ENCODE measurements around the gene LRRC3. TPM values are rescaled to one million over a fixed set of nuclear protein-coding genes. Genes with fewer than 3 reads are reported as not detected.

Gene LRRC3
- total and polyA plus RNA-seq, 2 of the 4 experiments (the other 2 are of a cell fraction): under 0.01 to 0.38 TPM

- intact Hi-C loops (cut with micrococcal nuclease) (no loop called here), dilution Hi-C loops (cut with HindIII; ENCODE audit: low sequenced_read_pairs, unreplicated experiment) (no loop called here), in situ Hi-C loops (cut with MboI; ENCODE audit: low sequenced_read_pairs) (no loop called here)
- H3K4me3 ChIP-seq (ENCODE audit: insufficient read depth, low read depth, low read length): no peak overlapping the region
- H3K18ac ChIP-seq (ENCODE audit: low read depth, low read length): no peak overlapping the region
- no peaks in the 10 kb centered on the region for H3K36me3 ChIP-seq (ENCODE audit: control insufficient read depth, insufficient read depth, low read length)
- no peak overlapping the region for H4K8ac ChIP-seq (ENCODE audit: low read depth in 2 of 2, low read length in 2 of 2)
- ChIA-PET CTCF (no interaction called here), POLR2A (ENCODE audit: unreplicated experiment) (no interaction called here)
- H3K4me1 ChIP-seq (ENCODE audit: control insufficient read depth, insufficient read depth, low read length): no peaks in the 10 kb centered on the region
- ATAC-seq (ENCODE audit: low read depth): no peak
- no peaks in the 10 kb centered on the region for H3K9me1 ChIP-seq (ENCODE audit: insufficient read depth, low read length)
- no peak overlapping the region for H3K23ac ChIP-seq (ENCODE audit: low read depth, low read length)
- no peak overlapping the region for H2AK5ac ChIP-seq (ENCODE audit: low read depth, low read length)
- no peak overlapping the region for H3K4ac ChIP-seq (ENCODE audit: low read depth, low read length)
- WGBS, 2 experiments (ENCODE audit: extremely low coverage in 2 of 2, insufficient read length in 1 of 2): 47% methylated on average over 3 of the region's 19 CpGs; no CpG with 5 or more reads in 1 of the 2 experiments
- no peak overlapping the region for H4K91ac ChIP-seq (ENCODE audit: insufficient read depth, low read depth, low read length)
- H2AFZ ChIP-seq (replicated peaks; ENCODE audit: low read length, poor library complexity): no peak overlapping the region
- H2AK9ac ChIP-seq (replicated peaks; ENCODE audit: low read depth, low read length, poor library complexity): no peak overlapping the region
- H2BK20ac ChIP-seq (ENCODE audit: low read depth, low read length): no peak overlapping the region
- no peaks in the 10 kb centered on the region for H3K79me1 ChIP-seq (ENCODE audit: low read depth in 1 of 2, low read length in 2 of 2)
- BruUV-seq (replicated peaks): no TSS peak
- H4K5ac ChIP-seq (ENCODE audit: low read depth, low read length): no peak overlapping the region
- no peak overlapping the region for H2BK15ac ChIP-seq (ENCODE audit: low read depth, low read length)
- H2BK5ac ChIP-seq (ENCODE audit: low read depth, low read length, poor library complexity, severe bottlenecking): no peak overlapping the region
- no peak overlapping the region for H3K9ac ChIP-seq (ENCODE audit: low read depth, low read length)
- H3K14ac ChIP-seq (replicated peaks; ENCODE audit: low read depth, low read length): no peak overlapping the region
- no peaks in the 10 kb centered on the region for H4K20me1 ChIP-seq (ENCODE audit: insufficient read depth, low read length)
- H2BK120ac ChIP-seq (ENCODE audit: low read depth, low read length): no peak overlapping the region
- H3K4me2 ChIP-seq (ENCODE audit: low read depth, low read length): no peak overlapping the region
- peaks cover 8% of the 10 kb centered on the region for H3K9me3 ChIP-seq (ENCODE audit: control insufficient read depth, insufficient read depth, low read length)
- H3K27me3 ChIP-seq (ENCODE audit: control insufficient read depth, insufficient read depth, low read length): peaks cover 2% of the 10 kb centered on the region; the same call in 1 of the 2 replicates
- DNase-seq: no peak
- no peak overlapping the region for H3K27ac ChIP-seq (ENCODE audit: insufficient read depth, low read length)
- H3K56ac ChIP-seq (ENCODE audit: extremely low read depth, insufficient read depth, low read length): no peak overlapping the region
- TF ChIP-seq RCOR1 (IDR thresholded peaks at IDR 0.05; ENCODE audit: insufficient replicate concordance, low read length) (no peak), FOS (IDR thresholded peaks at IDR 0.05; ENCODE audit: low read depth, low read length) (no peak), ELK1 (IDR thresholded peaks at IDR 0.05; ENCODE audit: borderline replicate concordance, low read depth, low read length) (no peak), MAZ (IDR thresholded peaks at IDR 0.05; ENCODE audit: borderline replicate concordance, low read depth, low read length) (no peak), MXI1 (IDR thresholded peaks at IDR 0.05; ENCODE audit: borderline replicate concordance, low read depth, low read length) (no peak), POLR2A (IDR thresholded peaks at IDR 0.05; ENCODE audit: low read depth, low read length) (no peak), NFE2L2 (IDR thresholded peaks at IDR 0.05; ENCODE audit: low read depth, low read length) (no peak), CHD1 (IDR thresholded peaks at IDR 0.05; ENCODE audit: low read depth, low read length) (no peak), SMC3 (IDR thresholded peaks at IDR 0.05; ENCODE audit: low read depth, low read length) (no peak), RAD21 (IDR thresholded peaks at IDR 0.05; ENCODE audit: low read length) (no peak), CEBPB (IDR thresholded peaks at IDR 0.05; ENCODE audit: low read depth, low read length) (no peak), CTCF (conservative IDR thresholded peaks at IDR 0.05; ENCODE audit: low read depth, low read length) (no peak), USF2 (IDR thresholded peaks at IDR 0.05; ENCODE audit: low read depth, low read length) (no peak), MAFK (IDR thresholded peaks at IDR 0.05; ENCODE audit: low read depth, low read length) (no peak), BHLHE40 (IDR thresholded peaks at IDR 0.05; ENCODE audit: low read depth, low read length) (no peak)
These were observed 12.8 kb upstream of the LRRC3 start for GRCh38 chr21:44442266-44443125.

Measured in IMR-90 (cell line).